ENCODE data around the gene PTMA. TPM values are rescaled to one million over a fixed set of nuclear protein-coding genes. Genes with fewer than 3 reads are reported as not detected.

The PTMA gene
- total RNA-seq, 1 donor from 2014 or later: 977 TPM

GRCh38 chr2:231752061-231752460 is 43.7 kb downstream of the PTMA start:
- DNase-seq (ENCODE audit: low read depth in 2 of 2): no peak

GRCh38 chr2:231761735-231762134 is 53.4 kb downstream of the PTMA start:
- DNase-seq (ENCODE audit: low read depth in 2 of 2): no peak

Other genes starting within 250 kb of the PTMA start
- 107 and 139 TPM in 2 replicates for gene NCL, start 244.0 kb upstream of the PTMA start, total RNA-seq
- gene NMUR1, start 178.1 kb upstream of the PTMA start, total RNA-seq: not detected in 2 replicates
- gene TEX44, start 115.7 kb upstream of the PTMA start, total RNA-seq: not detected in 2 replicates
- 14.9 and 20.6 TPM in 2 replicates for gene PDE6D, start 72.8 kb downstream of the PTMA start, total RNA-seq
- 11.2 and 15.8 TPM in 2 replicates for gene COPS7B, start 77.9 kb downstream of the PTMA start, total RNA-seq
- not detected in 2 replicates for gene NPPC, start 217.9 kb downstream of the PTMA start, total RNA-seq